ENCODE data around the gene PGM5. TPM values are rescaled to one million over a fixed set of nuclear protein-coding genes. Genes with fewer than 3 reads are reported as not detected.

PGM5 gene
- total RNA-seq, 1 experiment from 2014 or later = not detected

GRCh38 chr9:68509689-68510088, 153.3 kb downstream of the PGM5 start:
- no peak overlapping the region for H4K5ac ChIP-seq (ENCODE audit: insufficient read length, low read depth, low read length)
- no peak overlapping the region for H3K23ac ChIP-seq (ENCODE audit: insufficient read length, low read depth, low read length)
- no peak overlapping the region for H3K27ac ChIP-seq (ENCODE audit: insufficient read length, low read depth, low read length)
- Mint-ChIP-seq H3K4me3 (no peak overlapping the region), H3K9me3 (peaks cover 2 to 17% of the 10 kb centered on the region in 2 experiments; a peak in 2 of 5 replicates), H3K4me1 (peaks cover 5 to 7% of the 10 kb centered on the region in 2 experiments), H3K27me3 (ENCODE audit: low read depth) (peaks cover 99% of the 10 kb centered on the region), H3K36me3 (ENCODE audit: insufficient read depth in 1 of 3, low read depth in 3 of 3) (no peaks in the 10 kb centered on the region), H3K27ac (peak overlapping the region in 1 of 3 experiments; percentile 41; a peak in 2 of 7 replicates)
- no peaks in the 10 kb centered on the region for H3K23me2 ChIP-seq (ENCODE audit: insufficient read length, low read depth, low read length, poor library complexity, severe bottlenecking)
- TF ChIP-seq CTCF (conservative IDR thresholded peaks at IDR 0.05) = no peak
- no peak overlapping the region for H4K8ac ChIP-seq (replicated peaks; ENCODE audit: insufficient read length, low read depth, low read length)
- H3K79me2 ChIP-seq (ENCODE audit: insufficient read depth, low read length) = no peaks in the 10 kb centered on the region
- H3K4ac ChIP-seq (ENCODE audit: low read depth, low read length) = no peak overlapping the region
- H4K20me1 ChIP-seq (ENCODE audit: control insufficient read depth, insufficient read depth, insufficient read length) = no peaks in the 10 kb centered on the region
- H2BK5ac ChIP-seq (ENCODE audit: insufficient read length, low read length) = no peak overlapping the region
- H3K79me1 ChIP-seq (ENCODE audit: insufficient read depth, low read depth, low read length, poor library complexity, severe bottlenecking) = no peaks in the 10 kb centered on the region
- H3K14ac ChIP-seq (ENCODE audit: insufficient read depth, low read length) = no peak overlapping the region
- no peak overlapping the region for H2BK15ac ChIP-seq (ENCODE audit: low read depth, low read length)
- peak; percentile 61 for DNase-seq
- H3K9ac ChIP-seq (ENCODE audit: extremely low read depth, insufficient read length, low read length) = no peak overlapping the region
- no peak overlapping the region for H4K91ac ChIP-seq (ENCODE audit: insufficient read length, low read depth, low read length)
- H3K56ac ChIP-seq (ENCODE audit: insufficient read length, low read depth, low read length) = no peak overlapping the region
- H3K4me2 ChIP-seq (ENCODE audit: insufficient read depth, insufficient read length, low read length) = no peak overlapping the region
- H3K27me3 ChIP-seq (ENCODE audit: insufficient read depth, low read length) = peaks cover 73% of the 10 kb centered on the region
- H2AK5ac ChIP-seq (ENCODE audit: insufficient read length, low read length) = no peak overlapping the region
- H2BK12ac ChIP-seq (ENCODE audit: insufficient read length, low read depth, low read length) = no peak overlapping the region
- H2BK20ac ChIP-seq (ENCODE audit: low read depth, low read length, poor library complexity, severe bottlenecking) = no peak overlapping the region
- H3K9me3 ChIP-seq (ENCODE audit: control insufficient read depth, low read depth, low read length) = no peaks in the 10 kb centered on the region
- H2AFZ ChIP-seq (ENCODE audit: low read length) = no peak overlapping the region
- H3K18ac ChIP-seq (ENCODE audit: insufficient read length, low read depth, low read length) = no peak overlapping the region
- H2BK120ac ChIP-seq (ENCODE audit: low read depth, low read length, poor library complexity, severe bottlenecking) = no peak overlapping the region
- no peak overlapping the region for H3T11ph ChIP-seq (ENCODE audit: low read length)
- H3K4me1 ChIP-seq (ENCODE audit: insufficient read depth, low read length) = no peaks in the 10 kb centered on the region
